HEK293 (cell line): ENCODE measurements around the gene NT5M.
"Not testable (repeated sequence)": the region's sequence is repeated elsewhere in the genome, so short reads cannot be mapped to it uniquely, and the experiment has no call there.

Experiments
- CTCF ChIA-PET: fragments of 350-600 bp; formaldehyde crosslinking; extraction: SDS; loops from one replicate; lab custom pipeline; 2021; ENCODE audit warnings: antibody characterized with exemption; lab: Yijun Ruan, JAX
- POLR2A ChIA-PET: fragments of 300-600 bp; formaldehyde crosslinking; extraction: SDS; loops from one replicate; lab custom pipeline; 2020; ENCODE audit warnings: antibody characterized with exemption, inconsistent platforms; lab: Yijun Ruan, JAX
- H3K27ac ChIP-seq: fragments of 200-500 bp; sonication (Bioruptor generic); 2 replicates; pipeline ENCODE4 v1.5.1; 2014; ENCODE audit warnings: low read depth, low read length, control low read depth, inconsistent platforms; ENCODE audit errors: extremely low read depth
- H3K36me3 ChIP-seq, 2 experiments: fragments of 200-500 bp in 1 of 2; sonication (Bioruptor generic) in 1 of 2; 1 replicate in 1 of 2; 2 replicates in 1 of 2; pipeline ENCODE4 v1.5.1; 2014 to 2017; ENCODE audit warnings: inconsistent platforms in 2 of 2, low read length in 2 of 2; ENCODE audit not compliant: control insufficient read depth in 2 of 2, insufficient read depth in 1 of 2
- H3K4me1 ChIP-seq: fragments of 200-500 bp; sonication (Bioruptor generic); 2 replicates; pipeline ENCODE4 v1.5.1; 2014; ENCODE audit warnings: mild to moderate bottlenecking, low read length, inconsistent platforms; ENCODE audit not compliant: control insufficient read depth, insufficient read depth
- H3K4me3 ChIP-seq: 2 replicates; pipeline ENCODE4 v1.5.1; 2011; ENCODE audit warnings: low read depth, mild to moderate bottlenecking, control low read depth, low read length, moderate library complexity
- H3K9me3 ChIP-seq: fragments of 200-500 bp; sonication (Bioruptor generic); 2 replicates; pipeline ENCODE4 v1.5.1; 2014; ENCODE audit warnings: low read depth, low read length, inconsistent platforms; ENCODE audit not compliant: control insufficient read depth, insufficient read depth
- KLF1 ChIP-seq: fragments of 450-650 bp; formaldehyde crosslinking; IDR thresholded peaks from 2 replicates; pipeline ENCODE4 v1.5.1; 2016; ENCODE audit warnings: missing biosample characterization, missing genetic modification characterization
- KLF16 ChIP-seq: fragments of 450-650 bp; formaldehyde crosslinking; IDR thresholded peaks from 2 replicates; pipeline ENCODE4 v1.5.1; 2017; ENCODE audit warnings: missing biosample characterization, missing genetic modification characterization
- KLF8 ChIP-seq: fragments of 450-650 bp; formaldehyde crosslinking; IDR thresholded peaks from 2 replicates; pipeline ENCODE4 v1.5.1; 2016; ENCODE audit warnings: missing biosample characterization, missing genetic modification characterization
- MEIS1 ChIP-seq: sonication (generic); formaldehyde crosslinking; IDR thresholded peaks from 2 replicates; pipeline ENCODE4 v1.8.1; 2022; ENCODE audit warnings: missing genetic modification reagents, mild to moderate bottlenecking, borderline replicate concordance
- MYNN ChIP-seq: fragments of 450-650 bp; formaldehyde crosslinking; IDR thresholded peaks from 2 replicates; pipeline ENCODE4 v1.5.1; 2016; ENCODE audit warnings: missing biosample characterization, missing genetic modification characterization, borderline replicate concordance
- SP7 ChIP-seq: fragments of 450-650 bp; formaldehyde crosslinking; IDR thresholded peaks from 2 replicates; pipeline ENCODE4 v1.5.1; 2016; ENCODE audit warnings: missing biosample characterization, missing genetic modification characterization
- ZBTB20 ChIP-seq: fragments of 450-650 bp; formaldehyde crosslinking; IDR thresholded peaks from 2 replicates; pipeline ENCODE4 v1.5.1; 2016; ENCODE audit warnings: missing biosample characterization, missing genetic modification characterization
- ZBTB48 ChIP-seq: fragments of 450-650 bp; formaldehyde crosslinking; IDR thresholded peaks from 2 replicates; pipeline ENCODE4 v1.5.1; 2016; ENCODE audit warnings: missing biosample characterization, missing genetic modification characterization
- ZBTB8A ChIP-seq: fragments of 450-650 bp; formaldehyde crosslinking; IDR thresholded peaks from 2 replicates; pipeline ENCODE4 v1.5.1; 2016; ENCODE audit warnings: missing biosample characterization, missing genetic modification characterization
- ZEB2 ChIP-seq: fragments of 450-650 bp; formaldehyde crosslinking; IDR thresholded peaks from 2 replicates; pipeline ENCODE4 v1.5.1; 2016; ENCODE audit warnings: missing biosample characterization, missing genetic modification characterization
- ZFP37 ChIP-seq: fragments of 450-650 bp; formaldehyde crosslinking; IDR thresholded peaks from 2 replicates; pipeline ENCODE4 v1.5.1; 2016; ENCODE audit warnings: missing biosample characterization, missing genetic modification characterization
- ZFP41 ChIP-seq: fragments of 450-650 bp; formaldehyde crosslinking; IDR thresholded peaks from 2 replicates; pipeline ENCODE4 v1.5.1; 2016; ENCODE audit warnings: missing biosample characterization, missing genetic modification characterization, borderline replicate concordance
- ZNF140 ChIP-seq: fragments of 450-650 bp; formaldehyde crosslinking; IDR thresholded peaks from 2 replicates; pipeline ENCODE4 v1.5.1; 2016; ENCODE audit warnings: missing biosample characterization, missing genetic modification characterization
- ZNF202 ChIP-seq: fragments of 450-650 bp; formaldehyde crosslinking; IDR thresholded peaks from 2 replicates; pipeline ENCODE4 v1.5.1; 2016; ENCODE audit warnings: missing biosample characterization, missing genetic modification characterization, borderline replicate concordance
- ZNF239 ChIP-seq: fragments of 450-650 bp; formaldehyde crosslinking; IDR thresholded peaks from 2 replicates; pipeline ENCODE4 v1.5.1; 2016; ENCODE audit warnings: missing biosample characterization, missing genetic modification characterization
- ZNF324 ChIP-seq: fragments of 450-650 bp; formaldehyde crosslinking; IDR thresholded peaks from 2 replicates; pipeline ENCODE4 v1.5.1; 2016; ENCODE audit warnings: missing biosample characterization, missing genetic modification characterization
- ZNF335 ChIP-seq: fragments of 450-650 bp; formaldehyde crosslinking; conservative IDR thresholded peaks from 2 replicates; pipeline ENCODE4 v1.5.1; 2016; ENCODE audit warnings: missing biosample characterization, missing genetic modification characterization
- ZNF350 ChIP-seq: fragments of 450-650 bp; formaldehyde crosslinking; IDR thresholded peaks from 2 replicates; pipeline ENCODE4 v1.5.0; 2017; ENCODE audit warnings: missing biosample characterization, mild to moderate bottlenecking, missing genetic modification characterization
- ZNF768 ChIP-seq: fragments of 450-650 bp; formaldehyde crosslinking; IDR thresholded peaks from 2 replicates; pipeline ENCODE4 v1.5.1; 2018; ENCODE audit warnings: missing biosample characterization, mild to moderate bottlenecking, missing genetic modification characterization
- TF ChIP-seq, protein P1 (sequence below): fragments of 450-650 bp; formaldehyde crosslinking; IDR thresholded peaks from 2 replicates; pipeline ENCODE4 v1.5.1; 2016; ENCODE audit warnings: missing biosample characterization, missing genetic modification characterization, low read depth
- TF ChIP-seq, protein P2 (sequence below): fragments of 450-650 bp; formaldehyde crosslinking; IDR thresholded peaks from 2 replicates; pipeline ENCODE4 v1.5.1; 2016; ENCODE audit warnings: missing biosample characterization, missing genetic modification characterization
- TF ChIP-seq, protein P3 (sequence below): fragments of 450-650 bp; formaldehyde crosslinking; IDR thresholded peaks from 2 replicates; pipeline ENCODE4 v1.5.1; 2016; ENCODE audit warnings: missing biosample characterization, missing genetic modification characterization
- TF ChIP-seq, protein P4 (sequence below): fragments of 450-650 bp; formaldehyde crosslinking; IDR thresholded peaks from 2 replicates; pipeline ENCODE4 v1.5.1; 2016; ENCODE audit warnings: missing biosample characterization, missing genetic modification characterization

The NT5M gene

DNA sequence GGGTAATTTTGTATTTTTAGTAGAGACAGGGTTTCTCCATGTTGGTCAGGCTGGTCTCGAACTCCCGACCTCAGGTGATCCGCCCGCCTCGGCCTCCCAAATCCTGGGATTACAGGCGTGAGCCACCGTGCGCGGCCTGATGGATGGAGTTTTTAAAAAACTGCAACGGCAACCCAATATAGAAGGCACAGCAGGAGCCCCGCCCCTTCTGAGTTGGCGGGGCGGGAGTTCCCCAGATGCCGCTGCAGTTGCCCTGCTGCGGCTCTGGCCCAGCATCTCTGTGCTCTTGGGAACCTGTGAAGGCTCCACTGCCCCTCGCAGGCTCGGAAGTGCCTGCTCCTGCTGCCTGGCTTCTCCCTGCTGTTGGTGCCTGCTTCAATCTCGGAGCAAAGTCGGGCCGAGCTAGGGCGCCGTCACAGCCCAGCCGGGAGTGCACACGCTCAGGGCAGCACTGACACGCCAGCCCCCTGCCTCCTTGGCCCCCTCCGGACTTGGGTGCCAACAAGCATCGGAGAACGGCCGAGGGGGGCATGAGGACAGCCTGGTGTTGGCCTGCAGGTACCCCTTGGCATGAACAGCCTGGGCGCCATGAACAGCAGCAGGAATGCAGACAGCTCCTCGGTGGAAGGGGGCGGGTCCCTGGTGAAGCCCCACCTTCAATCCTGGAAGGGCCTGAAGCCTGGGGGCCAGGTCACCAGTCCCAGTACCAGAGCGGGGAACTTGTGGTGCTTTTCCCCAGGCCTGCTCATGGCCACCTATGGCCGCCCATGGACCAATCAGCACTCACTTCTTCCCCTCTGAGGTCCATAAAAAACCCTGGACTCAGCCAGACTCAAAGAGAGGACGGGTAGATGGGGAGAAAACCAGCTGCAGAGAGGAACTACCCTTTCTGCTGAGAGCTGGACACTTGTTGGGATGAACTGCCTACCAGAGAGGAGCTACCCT, 2.3 kb upstream of the NT5M start (continued):
- TF ChIP-seq, protein P1, sequence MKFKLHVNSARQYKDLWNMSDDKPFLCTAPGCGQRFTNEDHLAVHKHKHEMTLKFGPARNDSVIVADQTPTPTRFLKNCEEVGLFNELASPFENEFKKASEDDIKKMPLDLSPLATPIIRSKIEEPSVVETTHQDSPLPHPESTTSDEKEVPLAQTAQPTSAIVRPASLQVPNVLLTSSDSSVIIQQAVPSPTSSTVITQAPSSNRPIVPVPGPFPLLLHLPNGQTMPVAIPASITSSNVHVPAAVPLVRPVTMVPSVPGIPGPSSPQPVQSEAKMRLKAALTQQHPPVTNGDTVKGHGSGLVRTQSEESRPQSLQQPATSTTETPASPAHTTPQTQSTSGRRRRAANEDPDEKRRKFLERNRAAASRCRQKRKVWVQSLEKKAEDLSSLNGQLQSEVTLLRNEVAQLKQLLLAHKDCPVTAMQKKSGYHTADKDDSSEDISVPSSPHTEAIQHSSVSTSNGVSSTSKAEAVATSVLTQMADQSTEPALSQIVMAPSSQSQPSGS (tag by site-specific recombination): no peak
- no peak for TF ChIP-seq MYNN (tag by site-specific recombination)
- TF ChIP-seq ZBTB48 (tag by site-specific recombination): peak; percentile 91
- TF ChIP-seq ZNF350 (tag by site-specific recombination): no peak
- no peak for TF ChIP-seq ZNF202 (tag by site-specific recombination)
- TF ChIP-seq ZEB2 (tag by site-specific recombination): peak; percentile 53
- TF ChIP-seq, protein P2, sequence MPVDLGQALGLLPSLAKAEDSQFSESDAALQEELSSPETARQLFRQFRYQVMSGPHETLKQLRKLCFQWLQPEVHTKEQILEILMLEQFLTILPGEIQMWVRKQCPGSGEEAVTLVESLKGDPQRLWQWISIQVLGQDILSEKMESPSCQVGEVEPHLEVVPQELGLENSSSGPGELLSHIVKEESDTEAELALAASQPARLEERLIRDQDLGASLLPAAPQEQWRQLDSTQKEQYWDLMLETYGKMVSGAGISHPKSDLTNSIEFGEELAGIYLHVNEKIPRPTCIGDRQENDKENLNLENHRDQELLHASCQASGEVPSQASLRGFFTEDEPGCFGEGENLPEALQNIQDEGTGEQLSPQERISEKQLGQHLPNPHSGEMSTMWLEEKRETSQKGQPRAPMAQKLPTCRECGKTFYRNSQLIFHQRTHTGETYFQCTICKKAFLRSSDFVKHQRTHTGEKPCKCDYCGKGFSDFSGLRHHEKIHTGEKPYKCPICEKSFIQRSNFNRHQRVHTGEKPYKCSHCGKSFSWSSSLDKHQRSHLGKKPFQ (tag by site-specific recombination): no peak; the same call in 1 of the 2 replicates
- TF ChIP-seq ZNF324 (tag by site-specific recombination): peak; percentile 12; the same call in 1 of the 2 replicates
- TF ChIP-seq, protein P3, sequence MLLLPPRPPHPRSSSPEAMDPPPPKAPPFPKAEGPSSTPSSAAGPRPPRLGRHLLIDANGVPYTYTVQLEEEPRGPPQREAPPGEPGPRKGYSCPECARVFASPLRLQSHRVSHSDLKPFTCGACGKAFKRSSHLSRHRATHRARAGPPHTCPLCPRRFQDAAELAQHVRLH (tag by site-specific recombination): peak; percentile 61; the same call in 1 of the 2 replicates
- TF ChIP-seq ZFP41 (tag by site-specific recombination): no peak

DNA sequence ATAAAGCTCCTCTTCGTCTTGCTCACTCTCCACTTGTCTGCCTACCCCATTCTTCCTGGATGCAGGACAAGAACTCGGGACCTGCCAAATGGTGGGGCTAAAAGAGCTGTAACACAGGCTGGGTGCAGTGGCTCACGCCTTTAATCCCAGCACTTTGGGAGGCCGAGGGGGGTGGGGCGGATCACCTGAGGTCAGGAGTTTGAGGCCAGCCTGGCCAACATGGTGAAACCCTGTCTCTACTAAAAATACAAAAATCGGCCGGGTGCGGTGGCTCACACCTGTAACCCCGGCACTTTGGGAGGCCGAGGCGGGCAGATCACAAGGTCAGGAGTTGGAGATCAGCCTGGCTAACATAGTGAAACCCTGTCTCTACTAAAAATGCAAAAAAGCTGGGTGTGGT, 1.5 kb upstream of the NT5M start:
- H3K36me3 ChIP-seq, H3K4me3 ChIP-seq, H3K4me1 ChIP-seq: not testable (repeated sequence)
- ChIA-PET POLR2A (interaction anchor here (1.2 to 3.5 kb wide), 6 partner anchors 11 to 65 kb away, joined by 3 to 39 read pairs (median 4); partner anchors contain the start of genes COPS3 and FLCN), CTCF (interaction anchor here (0.8 kb wide), 1 partner anchor 31 kb away, joined by 5 read pairs; no protein-coding TSS in a partner anchor)
- 0 out of 2 replicates have a peak, but pooled peaks have one; percentile 14 for TF ChIP-seq KLF1 (tag by site-specific recombination)
- TF ChIP-seq, all 188 proteins: peak for 1; not testable (repeated sequence) for 187
- not testable (repeated sequence) for H3K9me3 ChIP-seq
- peak overlapping the region; percentile 87 for H3K27ac ChIP-seq

DNA sequence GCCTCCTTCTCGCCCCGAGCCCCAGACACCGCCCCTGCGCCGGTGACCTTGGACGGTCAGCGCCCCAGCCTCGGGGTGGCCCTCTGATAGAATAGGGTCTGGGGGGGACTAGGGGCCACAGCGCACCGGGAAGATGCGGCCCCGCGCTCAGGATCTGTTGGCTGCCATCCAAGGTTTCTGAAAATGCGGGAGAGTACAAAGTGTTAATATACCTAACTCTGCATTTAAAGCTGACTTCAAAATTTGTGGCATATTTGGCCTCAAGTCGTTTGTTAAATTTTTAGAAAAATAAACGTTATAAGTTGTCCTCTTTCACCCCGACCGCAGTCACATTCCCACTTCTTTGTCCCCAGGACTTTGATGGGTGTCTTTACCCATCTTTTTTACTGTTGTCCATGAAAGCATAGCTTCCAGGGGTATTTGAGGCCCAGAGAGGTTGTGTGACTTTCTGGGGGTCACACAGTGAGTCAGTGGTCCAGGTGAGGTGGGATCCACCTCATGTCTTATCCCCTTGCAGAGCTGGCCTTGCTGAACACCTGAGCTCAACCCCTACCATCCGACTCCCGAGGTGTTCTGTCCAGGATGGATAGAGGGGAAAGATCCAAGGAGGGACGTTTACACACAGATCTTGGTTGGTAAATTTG, 796 bp downstream of the NT5M start:
- H3K9me3 ChIP-seq: no peaks in the 10 kb centered on the region
- ChIA-PET CTCF (interaction anchor here (0.6 to 1.3 kb wide), 2 partner anchors 9 to 781 kb away, joined by 3 to 4 read pairs; no protein-coding TSS in a partner anchor), POLR2A (interaction anchor here (1.0 kb wide), 1 partner anchor 23 kb away, joined by 3 read pairs; the partner anchor contains the start of gene COPS3)
- no peak for TF ChIP-seq MEIS1 (CRISPR knock-in tag)
- no peak for TF ChIP-seq ZNF239
- peak; percentile 78 for TF ChIP-seq ZNF768
- TF ChIP-seq ZBTB8A (tag by site-specific recombination): 0 out of 2 replicates have a peak, but pooled peaks have one; percentile 14
- peak; percentile 53 for TF ChIP-seq ZNF335 (tag by site-specific recombination)
- TF ChIP-seq SP7 (tag by site-specific recombination): 0 out of 2 replicates have a peak, but pooled peaks have one; percentile 14
- TF ChIP-seq, protein P4, sequence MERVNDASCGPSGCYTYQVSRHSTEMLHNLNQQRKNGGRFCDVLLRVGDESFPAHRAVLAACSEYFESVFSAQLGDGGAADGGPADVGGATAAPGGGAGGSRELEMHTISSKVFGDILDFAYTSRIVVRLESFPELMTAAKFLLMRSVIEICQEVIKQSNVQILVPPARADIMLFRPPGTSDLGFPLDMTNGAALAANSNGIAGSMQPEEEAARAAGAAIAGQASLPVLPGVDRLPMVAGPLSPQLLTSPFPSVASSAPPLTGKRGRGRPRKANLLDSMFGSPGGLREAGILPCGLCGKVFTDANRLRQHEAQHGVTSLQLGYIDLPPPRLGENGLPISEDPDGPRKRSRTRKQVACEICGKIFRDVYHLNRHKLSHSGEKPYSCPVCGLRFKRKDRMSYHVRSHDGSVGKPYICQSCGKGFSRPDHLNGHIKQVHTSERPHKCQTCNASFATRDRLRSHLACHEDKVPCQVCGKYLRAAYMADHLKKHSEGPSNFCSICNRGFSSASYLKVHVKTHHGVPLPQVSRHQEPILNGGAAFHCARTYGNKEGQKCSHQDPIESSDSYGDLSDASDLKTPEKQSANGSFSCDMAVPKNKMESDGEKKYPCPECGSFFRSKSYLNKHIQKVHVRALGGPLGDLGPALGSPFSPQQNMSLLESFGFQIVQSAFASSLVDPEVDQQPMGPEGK (tag by site-specific recombination): peak; percentile 52; the same call in 1 of the 2 replicates
- no peak for TF ChIP-seq ZNF140 (tag by site-specific recombination)
- no peak for TF ChIP-seq ZFP37 (tag by site-specific recombination)
- 0 out of 2 replicates have a peak, but pooled peaks have one; percentile 14 for TF ChIP-seq KLF8
- TF ChIP-seq KLF1 (tag by site-specific recombination): peak; percentile 70
- 0 out of 2 replicates have a peak, but pooled peaks have one; percentile 3 for TF ChIP-seq KLF16 (tag by site-specific recombination)
- TF ChIP-seq ZBTB20 (tag by site-specific recombination): peak; percentile 91
- H3K4me1 ChIP-seq: no peaks in the 10 kb centered on the region; the same call in 1 of the 2 replicates
- peak overlapping the region; percentile 62; the same call in 1 of the 2 replicates for H3K27ac ChIP-seq
- H3K36me3 ChIP-seq: no peaks in the 10 kb centered on the region; a peak in 1 of 3 replicates
- peak overlapping the region; percentile 50 for H3K4me3 ChIP-seq
